ENCODE data around the gene CALHM6. TPM values are rescaled to one million over a fixed set of nuclear protein-coding genes. Genes with fewer than 3 reads are reported as not detected.

CALHM6 gene
- total and polyA plus RNA-seq, 2 of the 13 experiments (the other 11 are each of a cell fraction or from before 2014, with no cell fraction given) = not detected

GRCh38 chr6:116512111-116512559 lies 51.0 kb downstream of the CALHM6 start:
- ChIA-PET POLR2A (no interaction called here), CTCF (ENCODE audit: low intra/inter-chr PET ratio, low total read pairs) (interaction anchor here (1.3 kb wide), 2 partner anchors 20 to 49 kb away, joined by 3 to 5 read pairs; no protein-coding TSS in a partner anchor)
- no peak for TF ChIP-seq CBX1 (IDR thresholded peaks at IDR 0.05; ENCODE audit: low read depth)
- no peak for TF ChIP-seq NPAS2 (CRISPR knock-in tag; IDR thresholded peaks at IDR 0.05; ENCODE audit: borderline replicate concordance)
- no peak for TF ChIP-seq ZBTB38 (CRISPR knock-in tag; IDR thresholded peaks at IDR 0.05)
- TF ChIP-seq TFDP2 (CRISPR knock-in tag; IDR thresholded peaks at IDR 0.05) = no peak
- TF ChIP-seq, protein P1, sequence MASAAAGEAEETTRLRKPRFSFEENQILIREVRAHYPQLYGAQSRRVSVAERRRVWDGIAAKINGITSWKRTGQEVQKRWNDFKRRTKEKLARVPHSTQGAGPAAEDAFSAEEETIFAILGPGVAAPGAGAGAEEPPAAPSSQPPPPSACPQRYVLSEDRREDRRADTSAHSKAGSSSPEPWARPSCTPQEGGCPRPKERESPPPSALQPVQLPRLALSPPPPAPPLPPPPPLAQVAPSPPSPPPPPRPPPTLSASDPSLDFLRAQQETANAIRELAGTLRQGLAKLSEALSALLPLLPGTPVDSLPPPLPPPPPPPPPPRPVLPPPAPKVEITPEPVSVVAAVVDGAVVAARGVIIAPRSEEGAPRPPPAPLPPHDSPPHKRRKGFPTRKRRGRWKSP (CRISPR knock-in tag; IDR thresholded peaks at IDR 0.05) = no peak
- intact Hi-C loops (cut with micrococcal nuclease; ENCODE audit: unreplicated experiment) (no loop called here), in situ Hi-C loops (cut with HindIII; ENCODE audit: extremely low pct_ligation_motif_present, low pct_unique_long_range_greater_than_20kb) (no loop called here)
- Histone ChIP-seq H3K27ac (ENCODE audit: extremely low read length, insufficient read depth, low read length) (no peak overlapping the region), H3K27me3 (ENCODE audit: control insufficient read depth in 1 of 2, insufficient read depth in 2 of 2, low read length in 2 of 2) (no peaks in the 10 kb centered on the region), H3K79me2 (ENCODE audit: insufficient read depth, low read length) (no peaks in the 10 kb centered on the region), H3K9ac (ENCODE audit: insufficient read depth, low read depth, low read length) (no peak overlapping the region), H4K20me1 (ENCODE audit: insufficient read depth, low read length) (no peaks in the 10 kb centered on the region), H2AFZ (ENCODE audit: low read length) (peak overlapping the region; percentile 21), H3K4me1 (ENCODE audit: insufficient read depth, low read length) (no peaks in the 10 kb centered on the region), H3K4me2 (ENCODE audit: low read depth, low read length) (peak overlapping the region; percentile 2; the same call in 1 of the 2 replicates), H3K9me3 (ENCODE audit: low read length) (no peaks in the 10 kb centered on the region), H3K36me3 (replicated peaks in 1 of 2; ENCODE audit: control insufficient read depth in 1 of 2, insufficient read depth in 2 of 2, low read length in 2 of 2) (no peaks in the 10 kb centered on the region), H3K4me3 (replicated peaks in 1 of 3; ENCODE audit: insufficient read depth in 1 of 3, low read depth in 2 of 3, low read length in 3 of 3) (no peak overlapping the region)
- WGBS (ENCODE audit: low lambda C conversion rate) = 21% methylated on average over 4 of the region's 4 CpGs
- FAIRE-seq (no peak), ATAC-seq (no peak; the same call in 2 of the 3 replicates), DNase-seq (ENCODE audit: low spot score) (no peak)
- BruUV-seq (replicated peaks) = no TSS peak

DNA sequence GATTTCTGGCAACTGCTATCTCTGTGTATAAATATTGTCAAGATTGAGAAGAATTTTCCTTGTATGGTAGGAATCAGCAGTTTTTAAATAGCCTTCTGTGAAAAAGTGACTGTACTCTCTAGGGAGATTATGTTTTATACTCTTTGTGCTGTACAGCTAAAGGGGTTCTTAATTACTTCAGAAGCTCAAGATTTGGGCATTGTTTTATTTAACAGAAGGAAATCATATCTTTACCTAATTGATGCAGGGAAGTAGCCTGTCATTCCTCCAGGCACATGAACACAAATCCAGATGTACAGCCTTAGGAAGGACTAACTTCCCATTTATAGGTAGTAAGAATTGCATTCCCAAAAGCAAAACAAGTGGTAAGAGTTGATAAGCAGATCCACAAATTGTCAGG lies 51.6 kb downstream of the CALHM6 start:
- Histone ChIP-seq H3K36me3 (replicated peaks in 1 of 2; ENCODE audit: control insufficient read depth in 1 of 2, insufficient read depth in 2 of 2, low read length in 2 of 2) (no peaks in the 10 kb centered on the region), H3K4me1 (ENCODE audit: insufficient read depth, low read length) (no peaks in the 10 kb centered on the region), H4K20me1 (ENCODE audit: insufficient read depth, low read length) (no peaks in the 10 kb centered on the region), H3K9me3 (ENCODE audit: low read length) (no peaks in the 10 kb centered on the region), H3K4me3 (replicated peaks in 1 of 3; ENCODE audit: insufficient read depth in 1 of 3, low read depth in 2 of 3, low read length in 3 of 3) (no peak overlapping the region), H3K27me3 (ENCODE audit: control insufficient read depth in 1 of 2, insufficient read depth in 2 of 2, low read length in 2 of 2) (no peaks in the 10 kb centered on the region), H3K4me2 (ENCODE audit: low read depth, low read length) (no peak overlapping the region), H2AFZ (ENCODE audit: low read length) (no peak overlapping the region), H3K79me2 (ENCODE audit: insufficient read depth, low read length) (no peaks in the 10 kb centered on the region), H3K27ac (ENCODE audit: extremely low read length, insufficient read depth, low read length) (no peak overlapping the region), H3K9ac (ENCODE audit: insufficient read depth, low read depth, low read length) (no peak overlapping the region)
- intact Hi-C loops (cut with micrococcal nuclease; ENCODE audit: unreplicated experiment) (no loop called here), in situ Hi-C loops (cut with HindIII; ENCODE audit: extremely low pct_ligation_motif_present, low pct_unique_long_range_greater_than_20kb) (no loop called here)
- POLR2A ChIA-PET = no interaction called here
- no TSS peak for BruUV-seq (replicated peaks)
- ATAC-seq = no peak
- CTCF ChIA-PET (ENCODE audit: low intra/inter-chr PET ratio, low total read pairs) = no interaction called here
- no peak for FAIRE-seq
- DNase-seq (ENCODE audit: low spot score) = no peak
- TF ChIP-seq, protein P2, sequence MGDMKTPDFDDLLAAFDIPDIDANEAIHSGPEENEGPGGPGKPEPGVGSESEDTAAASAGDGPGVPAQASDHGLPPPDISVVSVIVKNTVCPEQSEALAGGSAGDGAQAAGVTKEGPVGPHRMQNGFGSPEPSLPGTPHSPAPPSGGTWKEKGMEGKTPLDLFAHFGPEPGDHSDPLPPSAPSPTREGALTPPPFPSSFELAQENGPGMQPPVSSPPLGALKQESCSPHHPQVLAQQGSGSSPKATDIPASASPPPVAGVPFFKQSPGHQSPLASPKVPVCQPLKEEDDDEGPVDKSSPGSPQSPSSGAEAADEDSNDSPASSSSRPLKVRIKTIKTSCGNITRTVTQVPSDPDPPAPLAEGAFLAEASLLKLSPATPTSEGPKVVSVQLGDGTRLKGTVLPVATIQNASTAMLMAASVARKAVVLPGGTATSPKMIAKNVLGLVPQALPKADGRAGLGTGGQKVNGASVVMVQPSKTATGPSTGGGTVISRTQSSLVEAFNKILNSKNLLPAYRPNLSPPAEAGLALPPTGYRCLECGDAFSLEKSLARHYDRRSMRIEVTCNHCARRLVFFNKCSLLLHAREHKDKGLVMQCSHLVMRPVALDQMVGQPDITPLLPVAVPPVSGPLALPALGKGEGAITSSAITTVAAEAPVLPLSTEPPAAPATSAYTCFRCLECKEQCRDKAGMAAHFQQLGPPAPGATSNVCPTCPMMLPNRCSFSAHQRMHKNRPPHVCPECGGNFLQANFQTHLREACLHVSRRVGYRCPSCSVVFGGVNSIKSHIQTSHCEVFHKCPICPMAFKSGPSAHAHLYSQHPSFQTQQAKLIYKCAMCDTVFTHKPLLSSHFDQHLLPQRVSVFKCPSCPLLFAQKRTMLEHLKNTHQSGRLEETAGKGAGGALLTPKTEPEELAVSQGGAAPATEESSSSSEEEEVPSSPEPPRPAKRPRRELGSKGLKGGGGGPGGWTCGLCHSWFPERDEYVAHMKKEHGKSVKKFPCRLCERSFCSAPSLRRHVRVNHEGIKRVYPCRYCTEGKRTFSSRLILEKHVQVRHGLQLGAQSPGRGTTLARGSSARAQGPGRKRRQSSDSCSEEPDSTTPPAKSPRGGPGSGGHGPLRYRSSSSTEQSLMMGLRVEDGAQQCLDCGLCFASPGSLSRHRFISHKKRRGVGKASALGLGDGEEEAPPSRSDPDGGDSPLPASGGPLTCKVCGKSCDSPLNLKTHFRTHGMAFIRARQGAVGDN (CRISPR knock-in tag; IDR thresholded peaks at IDR 0.05) = no peak
- no peak for TF ChIP-seq GATA4 (IDR thresholded peaks at IDR 0.05; ENCODE audit: borderline replicate concordance, low read depth)
- TF ChIP-seq MIXL1 (CRISPR knock-in tag; IDR thresholded peaks at IDR 0.05) = no peak
- no peak for TF ChIP-seq ZNF101 (CRISPR knock-in tag; IDR thresholded peaks at IDR 0.05; ENCODE audit: borderline replicate concordance, low read depth)
- TF ChIP-seq MXI1 (IDR thresholded peaks at IDR 0.05; ENCODE audit: borderline replicate concordance, low read depth, low read length) = no peak
- no peak for TF ChIP-seq ZNF20 (CRISPR knock-in tag; IDR thresholded peaks at IDR 0.05)
- no peak for TF ChIP-seq ZNF460 (CRISPR knock-in tag; IDR thresholded peaks at IDR 0.05; ENCODE audit: borderline replicate concordance)

Measured in HepG2 (cell line).